HFFc6 (cell line): Measurements from ENCODE around the gene SH3TC1. TPM values are rescaled to one million over a fixed set of nuclear protein-coding genes. Genes with fewer than 3 reads are reported as not detected.

Source experiments
- DNase-seq: peaks from one replicate; pipeline ENCODE4 v3.0.0-alpha.2; 2018
- H3K27ac Mint-ChIP-seq: 2 replicates; pipeline ENCODE4 v1.8.0; 2020; ENCODE audit warnings: mild to moderate bottlenecking, mixed read lengths
- H3K27me3 Mint-ChIP-seq: 2 replicates; pipeline ENCODE4 v1.8.0; 2021; ENCODE audit warnings: mild to moderate bottlenecking, moderate library complexity, mixed read lengths; ENCODE audit not compliant: insufficient read depth
- H3K36me3 Mint-ChIP-seq: 2 replicates; pipeline ENCODE4 v1.8.0; 2021; ENCODE audit warnings: low read depth, mixed read lengths
- H3K4me1 Mint-ChIP-seq: 2 replicates; pipeline ENCODE4 v1.8.0; 2020; ENCODE audit warnings: low read depth, mixed read lengths
- H3K4me3 Mint-ChIP-seq: 2 replicates; pipeline ENCODE4 v1.8.0; 2020; ENCODE audit warnings: mild to moderate bottlenecking, moderate library complexity, mixed read lengths
- H3K9me3 Mint-ChIP-seq: 2 replicates; pipeline ENCODE4 v1.8.0; 2020; ENCODE audit warnings: mild to moderate bottlenecking, mixed read lengths
- total RNA-seq, 6 experiments: library from RNA; stranded (reverse); fragmentation: NEBNext Ultra II Directional; extraction: Animal tissue kit (Norgen Biotek cat#: 25700); gene quantifications; 2 replicates in 1 of 6; 3 replicates in 5 of 6; pipeline ENCODE4 v1.2.3, GENCODE V29; 2021
- TF ChIP-seq, protein P1 (sequence below): fragments of 200-600 bp; sonication (generic); IDR thresholded peaks from 2 replicates; pipeline ENCODE4 v1.5.0; 2021; ENCODE audit warnings: antibody characterized with exemption, mild to moderate bottlenecking

Gene SH3TC1
- total RNA-seq, 6 experiments from 2014 or later, result 0.34 to 1.4 (median 0.86) TPM

GRCh38 chr4:8235224-8235623 is 36.1 kb downstream of the SH3TC1 start:
- TF ChIP-seq, protein P1, sequence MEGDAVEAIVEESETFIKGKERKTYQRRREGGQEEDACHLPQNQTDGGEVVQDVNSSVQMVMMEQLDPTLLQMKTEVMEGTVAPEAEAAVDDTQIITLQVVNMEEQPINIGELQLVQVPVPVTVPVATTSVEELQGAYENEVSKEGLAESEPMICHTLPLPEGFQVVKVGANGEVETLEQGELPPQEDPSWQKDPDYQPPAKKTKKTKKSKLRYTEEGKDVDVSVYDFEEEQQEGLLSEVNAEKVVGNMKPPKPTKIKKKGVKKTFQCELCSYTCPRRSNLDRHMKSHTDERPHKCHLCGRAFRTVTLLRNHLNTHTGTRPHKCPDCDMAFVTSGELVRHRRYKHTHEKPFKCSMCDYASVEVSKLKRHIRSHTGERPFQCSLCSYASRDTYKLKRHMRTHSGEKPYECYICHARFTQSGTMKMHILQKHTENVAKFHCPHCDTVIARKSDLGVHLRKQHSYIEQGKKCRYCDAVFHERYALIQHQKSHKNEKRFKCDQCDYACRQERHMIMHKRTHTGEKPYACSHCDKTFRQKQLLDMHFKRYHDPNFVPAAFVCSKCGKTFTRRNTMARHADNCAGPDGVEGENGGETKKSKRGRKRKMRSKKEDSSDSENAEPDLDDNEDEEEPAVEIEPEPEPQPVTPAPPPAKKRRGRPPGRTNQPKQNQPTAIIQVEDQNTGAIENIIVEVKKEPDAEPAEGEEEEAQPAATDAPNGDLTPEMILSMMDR, result no peak
- peaks cover 9% of the 10 kb centered on the region for H3K4me1 Mint-ChIP-seq
- H3K27me3 Mint-ChIP-seq, result peaks cover 4% of the 10 kb centered on the region
- H3K36me3 Mint-ChIP-seq, result no peaks in the 10 kb centered on the region
- no peak overlapping the region for H3K4me3 Mint-ChIP-seq
- H3K27ac Mint-ChIP-seq, result no peak overlapping the region
- DNase-seq, result no peak
- no peaks in the 10 kb centered on the region for H3K9me3 Mint-ChIP-seq

GRCh38 chr4:8235686-8236085 is 36.6 kb downstream of the SH3TC1 start:
- Mint-ChIP-seq H3K36me3 (no peaks in the 10 kb centered on the region), H3K27me3 (peaks cover 4% of the 10 kb centered on the region), H3K4me1 (peaks cover 6% of the 10 kb centered on the region), H3K27ac (no peak overlapping the region), H3K9me3 (no peaks in the 10 kb centered on the region), H3K4me3 (no peak overlapping the region)
- no peak for DNase-seq
- TF ChIP-seq, protein P1, result no peak

- H3K4me1 Mint-ChIP-seq, result no peaks in the 10 kb centered on the region
- H3K4me3 Mint-ChIP-seq, result no peak overlapping the region
- H3K27ac Mint-ChIP-seq, result no peak overlapping the region
- no peaks in the 10 kb centered on the region for H3K9me3 Mint-ChIP-seq
- H3K36me3 Mint-ChIP-seq, result no peaks in the 10 kb centered on the region
- TF ChIP-seq, protein P1, result no peak
- peaks cover 4% of the 10 kb centered on the region for H3K27me3 Mint-ChIP-seq
- no peak for DNase-seq
These were observed 37.2 kb downstream of the SH3TC1 start for GRCh38 chr4:8236106-8236919.

DNA sequence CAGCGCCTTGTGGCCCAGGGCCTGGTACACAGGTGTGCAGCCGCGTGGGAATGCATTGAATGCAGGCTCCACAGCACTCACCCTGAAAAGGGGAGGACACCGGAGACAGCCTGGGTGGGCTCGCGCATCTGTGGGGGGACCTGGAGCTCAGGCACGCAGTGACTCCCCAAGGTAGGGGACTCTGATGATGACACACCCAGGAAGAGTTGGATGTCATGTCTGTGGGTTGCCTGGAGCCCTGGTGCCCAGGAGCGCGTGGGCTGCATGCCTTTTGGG is 37.8 kb downstream of the SH3TC1 start:
- TF ChIP-seq, protein P1, result no peak
- no peak for DNase-seq
- Mint-ChIP-seq H3K27ac (no peak overlapping the region), H3K9me3 (no peaks in the 10 kb centered on the region), H3K36me3 (no peaks in the 10 kb centered on the region), H3K27me3 (peaks cover 4% of the 10 kb centered on the region), H3K4me3 (no peak overlapping the region), H3K4me1 (no peaks in the 10 kb centered on the region)

- Mint-ChIP-seq H3K4me1 (no peaks in the 10 kb centered on the region), H3K9me3 (no peaks in the 10 kb centered on the region), H3K27ac (no peak overlapping the region), H3K36me3 (no peaks in the 10 kb centered on the region), H3K27me3 (peaks cover 4% of the 10 kb centered on the region), H3K4me3 (no peak overlapping the region)
- DNase-seq, result no peak
- TF ChIP-seq, protein P1, result no peak
These were observed 38.3 kb downstream of the SH3TC1 start for GRCh38 chr4:8237256-8237989.
